ENCODE measurements around the gene PYGB. TPM values are rescaled to one million over a fixed set of nuclear protein-coding genes. Genes with fewer than 3 reads are reported as not detected.

The PYGB gene
- total RNA-seq, 1 experiment from 2014 or later: 220 TPM

DNA sequence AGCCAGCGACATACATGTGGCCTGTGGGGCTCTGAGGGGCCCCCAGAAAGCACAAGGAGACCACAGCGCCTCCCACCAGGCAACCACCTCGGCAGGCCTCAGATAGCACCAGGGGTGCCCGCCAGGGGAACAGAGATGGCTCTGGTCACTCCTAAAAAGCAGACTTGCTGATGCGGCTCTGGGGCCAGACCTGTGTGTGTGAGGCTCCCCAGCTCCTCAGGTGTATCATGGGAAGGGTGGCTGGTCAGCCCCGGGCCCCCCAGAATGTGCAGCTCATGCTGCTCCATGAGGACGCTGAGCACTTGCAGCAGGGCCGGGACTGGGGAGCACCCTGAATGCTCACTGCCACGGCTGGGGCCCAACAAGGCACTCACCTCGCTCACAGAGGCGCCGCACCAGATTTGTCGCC, 60.2 kb downstream of the PYGB start:
- Histone ChIP-seq H3K27me3 (ENCODE audit: control insufficient read depth, insufficient read depth, low read length) (no peaks in the 10 kb centered on the region), H3K36me3 (ENCODE audit: control insufficient read depth, insufficient read depth, low read length) (no peaks in the 10 kb centered on the region; the same call in 1 of the 2 replicates), H3K27ac (ENCODE audit: low read length) (peak overlapping the region; percentile 96), H3K4me1 (ENCODE audit: control insufficient read depth, insufficient read depth, low read length) (peaks cover 41% of the 10 kb centered on the region), H3K4me3 (ENCODE audit: low read depth in 2 of 2, low read length in 2 of 2) (no peak overlapping the region), H3K9me3 (ENCODE audit: control insufficient read depth, insufficient read depth, low read depth, low read length) (no peaks in the 10 kb centered on the region)
- DNase-seq (ENCODE audit: low read depth, low spot score): no peak
- BruUV-seq (replicated peaks): no TSS peak
- in situ Hi-C loops (cut with HindIII; ENCODE audit: low pct_unique_long_range_greater_than_20kb, low sequenced_read_pairs) (no loop called here), intact Hi-C loops (cut with micrococcal nuclease; ENCODE audit: unreplicated experiment) (no loop called here)
- POLR2A ChIA-PET: no interaction called here
- TF ChIP-seq, protein P1, sequence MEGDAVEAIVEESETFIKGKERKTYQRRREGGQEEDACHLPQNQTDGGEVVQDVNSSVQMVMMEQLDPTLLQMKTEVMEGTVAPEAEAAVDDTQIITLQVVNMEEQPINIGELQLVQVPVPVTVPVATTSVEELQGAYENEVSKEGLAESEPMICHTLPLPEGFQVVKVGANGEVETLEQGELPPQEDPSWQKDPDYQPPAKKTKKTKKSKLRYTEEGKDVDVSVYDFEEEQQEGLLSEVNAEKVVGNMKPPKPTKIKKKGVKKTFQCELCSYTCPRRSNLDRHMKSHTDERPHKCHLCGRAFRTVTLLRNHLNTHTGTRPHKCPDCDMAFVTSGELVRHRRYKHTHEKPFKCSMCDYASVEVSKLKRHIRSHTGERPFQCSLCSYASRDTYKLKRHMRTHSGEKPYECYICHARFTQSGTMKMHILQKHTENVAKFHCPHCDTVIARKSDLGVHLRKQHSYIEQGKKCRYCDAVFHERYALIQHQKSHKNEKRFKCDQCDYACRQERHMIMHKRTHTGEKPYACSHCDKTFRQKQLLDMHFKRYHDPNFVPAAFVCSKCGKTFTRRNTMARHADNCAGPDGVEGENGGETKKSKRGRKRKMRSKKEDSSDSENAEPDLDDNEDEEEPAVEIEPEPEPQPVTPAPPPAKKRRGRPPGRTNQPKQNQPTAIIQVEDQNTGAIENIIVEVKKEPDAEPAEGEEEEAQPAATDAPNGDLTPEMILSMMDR (IDR thresholded peaks at IDR 0.05): no peak
- no peak for TF ChIP-seq REST (IDR thresholded peaks at IDR 0.05; ENCODE audit: insufficient read depth in 1 of 2, low read depth in 2 of 2, low read length in 1 of 2)
- no peak for TF ChIP-seq POLR2AphosphoS5 (IDR thresholded peaks at IDR 0.05; ENCODE audit: low read depth, low read length)
- no peak for TF ChIP-seq SIN3A (IDR thresholded peaks at IDR 0.05; ENCODE audit: borderline replicate concordance, insufficient read depth, low read depth, low read length)
- no peak for TF ChIP-seq TCF7L2 (IDR thresholded peaks at IDR 0.05; ENCODE audit: low read depth, low read length)
- no peak for ATAC-seq
- CTCF ChIA-PET: no interaction called here

DNA sequence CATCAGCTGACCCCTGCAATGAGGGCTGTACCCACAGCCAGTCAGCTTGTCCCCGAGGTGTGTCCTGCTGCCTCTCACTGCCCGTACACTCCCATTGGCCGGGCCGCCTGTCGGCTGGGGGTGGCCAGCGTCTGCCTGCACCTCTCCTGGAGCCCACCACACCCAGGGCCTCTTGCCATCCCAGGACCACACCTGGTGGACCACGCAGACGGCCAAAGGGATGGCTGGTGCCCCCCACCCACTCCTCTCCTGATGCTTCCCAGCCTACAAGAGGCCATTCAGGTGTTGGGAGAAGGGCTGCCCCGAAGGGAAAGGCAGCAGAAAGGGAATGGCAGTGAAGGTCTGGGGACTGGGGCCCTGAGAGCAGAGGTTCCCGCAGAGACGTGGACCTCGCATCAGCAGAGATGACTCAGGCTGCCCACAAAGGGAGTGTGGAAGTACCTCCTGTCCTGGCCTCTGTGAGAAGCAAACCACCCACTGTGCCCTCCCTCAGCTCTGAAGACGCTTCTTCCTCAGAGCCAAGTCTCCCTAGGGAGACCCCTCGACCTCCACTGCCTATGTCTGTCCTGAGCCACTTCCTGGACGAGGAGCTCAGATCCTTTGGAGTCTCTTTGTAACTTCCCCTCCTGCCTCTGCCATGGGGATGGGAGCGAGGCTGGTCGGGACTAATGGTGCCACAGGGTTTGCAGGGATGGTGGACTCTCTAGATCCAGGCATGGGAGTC, 60.9 kb downstream of the PYGB start:
- ChIA-PET POLR2A (no interaction called here), CTCF (no interaction called here)
- H3K27me3 ChIP-seq (ENCODE audit: control insufficient read depth, insufficient read depth, low read length): no peaks in the 10 kb centered on the region
- ATAC-seq (peak; percentile 21), DNase-seq (ENCODE audit: low read depth, low spot score) (no peak)
- BruUV-seq (replicated peaks): no TSS peak
- peak overlapping the region; percentile 96 for H3K27ac ChIP-seq (ENCODE audit: low read length)
- H3K4me1 ChIP-seq (ENCODE audit: control insufficient read depth, insufficient read depth, low read length): peaks cover 41% of the 10 kb centered on the region
- H3K9me3 ChIP-seq (ENCODE audit: control insufficient read depth, insufficient read depth, low read depth, low read length): no peaks in the 10 kb centered on the region
- intact Hi-C loops (cut with micrococcal nuclease; ENCODE audit: unreplicated experiment): no loop called here
- H3K4me3 ChIP-seq (ENCODE audit: low read depth in 2 of 2, low read length in 2 of 2): no peak overlapping the region
- in situ Hi-C loops (cut with HindIII; ENCODE audit: low pct_unique_long_range_greater_than_20kb, low sequenced_read_pairs): no loop called here
- TF ChIP-seq REST (IDR thresholded peaks at IDR 0.05; ENCODE audit: insufficient read depth in 1 of 2, low read depth in 2 of 2, low read length in 1 of 2) (no peak), POLR2AphosphoS5 (IDR thresholded peaks at IDR 0.05; ENCODE audit: low read depth, low read length) (no peak), TCF7L2 (IDR thresholded peaks at IDR 0.05; ENCODE audit: low read depth, low read length) (no peak)
- TF ChIP-seq, protein P1 (IDR thresholded peaks at IDR 0.05): no peak
- H3K36me3 ChIP-seq (ENCODE audit: control insufficient read depth, insufficient read depth, low read length): no peaks in the 10 kb centered on the region

Measured in Panc1 (cell line).